Measurements from ENCODE around the gene GRID1. TPM values are rescaled to one million over a fixed set of nuclear protein-coding genes. Genes with fewer than 3 reads are reported as not detected.

Gene GRID1
- total RNA-seq, 4 donors from 2014 or later, result 1.4 to 4.9 (median 2.0) TPM

DNA sequence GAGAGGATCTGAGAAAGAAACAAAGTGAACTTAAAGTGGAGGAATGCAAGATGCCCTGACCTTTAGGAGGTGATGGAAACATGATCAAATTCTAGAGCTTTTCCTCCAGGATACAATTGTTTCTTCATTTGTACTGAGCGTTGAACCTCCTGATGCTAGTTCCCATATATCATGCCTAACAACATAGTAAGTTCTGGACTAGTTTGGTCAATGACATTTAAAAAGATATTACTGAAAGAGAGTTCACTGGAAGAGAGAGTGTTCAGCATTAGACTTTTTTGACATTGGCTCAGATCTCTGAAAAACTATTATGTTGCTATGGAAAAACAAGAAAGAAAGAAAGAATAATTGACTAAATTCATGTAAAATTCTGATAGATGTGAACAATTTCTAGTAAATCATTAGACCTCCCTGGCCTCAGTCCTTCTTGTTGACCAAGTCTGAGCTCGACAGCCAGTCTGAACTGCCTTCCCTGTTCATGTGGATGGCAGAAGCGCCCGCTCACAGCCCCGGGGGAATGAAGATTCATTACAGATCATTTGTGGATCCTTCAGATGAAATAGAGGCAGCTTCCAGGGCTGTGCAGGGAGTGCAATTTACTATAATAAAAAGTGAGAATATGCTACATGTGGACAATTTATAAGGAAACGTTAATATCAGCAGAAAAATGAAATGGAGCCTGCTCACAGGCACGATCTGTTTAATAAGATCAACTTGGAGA, 442.1 kb downstream of the GRID1 start:
- 87% methylated on average over 7 of the region's 7 CpGs for WGBS, 2 donors
- no peak overlapping the region for H3K4me3 ChIP-seq (ENCODE audit: low read depth, poor library complexity, severe bottlenecking)
- no peak for DNase-seq (ENCODE audit: low spot score in 2 of 2)
- intact Hi-C loops (cut with DNase I; ENCODE audit: low total_unique reads), result no loop called here
- no peak for TF ChIP-seq POLR2A (IDR thresholded peaks at IDR 0.05)
- TF ChIP-seq, protein P1, sequence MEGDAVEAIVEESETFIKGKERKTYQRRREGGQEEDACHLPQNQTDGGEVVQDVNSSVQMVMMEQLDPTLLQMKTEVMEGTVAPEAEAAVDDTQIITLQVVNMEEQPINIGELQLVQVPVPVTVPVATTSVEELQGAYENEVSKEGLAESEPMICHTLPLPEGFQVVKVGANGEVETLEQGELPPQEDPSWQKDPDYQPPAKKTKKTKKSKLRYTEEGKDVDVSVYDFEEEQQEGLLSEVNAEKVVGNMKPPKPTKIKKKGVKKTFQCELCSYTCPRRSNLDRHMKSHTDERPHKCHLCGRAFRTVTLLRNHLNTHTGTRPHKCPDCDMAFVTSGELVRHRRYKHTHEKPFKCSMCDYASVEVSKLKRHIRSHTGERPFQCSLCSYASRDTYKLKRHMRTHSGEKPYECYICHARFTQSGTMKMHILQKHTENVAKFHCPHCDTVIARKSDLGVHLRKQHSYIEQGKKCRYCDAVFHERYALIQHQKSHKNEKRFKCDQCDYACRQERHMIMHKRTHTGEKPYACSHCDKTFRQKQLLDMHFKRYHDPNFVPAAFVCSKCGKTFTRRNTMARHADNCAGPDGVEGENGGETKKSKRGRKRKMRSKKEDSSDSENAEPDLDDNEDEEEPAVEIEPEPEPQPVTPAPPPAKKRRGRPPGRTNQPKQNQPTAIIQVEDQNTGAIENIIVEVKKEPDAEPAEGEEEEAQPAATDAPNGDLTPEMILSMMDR (IDR thresholded peaks at IDR 0.05), result no peak

DNA sequence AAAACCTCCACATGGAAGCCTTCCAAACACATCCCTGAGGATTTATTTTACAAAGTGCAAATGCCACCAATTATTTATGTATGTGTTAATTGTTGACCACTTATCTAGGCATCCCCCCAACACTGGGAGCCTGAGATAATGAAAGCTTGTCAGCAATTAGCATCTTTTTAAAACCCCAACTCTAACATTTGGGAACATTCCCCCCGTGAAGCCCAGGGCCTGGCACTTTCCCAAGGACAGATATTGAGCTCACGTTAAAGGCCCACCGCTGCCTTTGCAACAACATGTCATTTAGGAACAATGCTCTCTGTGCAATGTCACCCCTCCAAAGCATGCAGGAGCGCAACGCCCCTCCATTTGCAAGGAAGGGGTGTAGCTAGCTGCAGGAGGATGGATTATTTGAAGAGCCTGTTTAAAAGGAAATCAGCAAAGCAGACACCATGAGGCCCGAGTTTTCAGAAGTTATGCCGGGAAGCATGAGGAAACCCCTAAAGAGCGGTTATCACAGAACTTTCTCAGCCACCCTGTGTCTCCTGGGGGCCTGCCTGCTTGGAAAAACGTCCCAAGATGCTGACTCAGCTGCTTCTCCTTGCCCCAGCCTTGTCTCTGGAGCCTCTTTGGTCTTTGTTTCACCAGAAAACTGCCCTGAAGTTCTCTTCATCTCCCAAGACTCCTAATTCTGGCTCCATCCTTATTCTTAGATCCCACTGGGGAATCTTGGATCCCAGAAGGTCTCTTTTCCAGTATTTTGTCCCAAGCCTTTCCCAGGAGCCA, 444.1 kb downstream of the GRID1 start:
- intact Hi-C loops (cut with DNase I; ENCODE audit: low total_unique reads), result no loop called here
- TF ChIP-seq, protein P1 (IDR thresholded peaks at IDR 0.05), result no peak
- TF ChIP-seq POLR2A (IDR thresholded peaks at IDR 0.05), result no peak
- no peak for DNase-seq (ENCODE audit: low spot score in 2 of 2)
- 66 to 68% methylated on average over 9 of the region's 9 CpGs for WGBS, 2 donors
- H3K4me3 ChIP-seq (ENCODE audit: low read depth, poor library complexity, severe bottlenecking), result no peak overlapping the region

DNA sequence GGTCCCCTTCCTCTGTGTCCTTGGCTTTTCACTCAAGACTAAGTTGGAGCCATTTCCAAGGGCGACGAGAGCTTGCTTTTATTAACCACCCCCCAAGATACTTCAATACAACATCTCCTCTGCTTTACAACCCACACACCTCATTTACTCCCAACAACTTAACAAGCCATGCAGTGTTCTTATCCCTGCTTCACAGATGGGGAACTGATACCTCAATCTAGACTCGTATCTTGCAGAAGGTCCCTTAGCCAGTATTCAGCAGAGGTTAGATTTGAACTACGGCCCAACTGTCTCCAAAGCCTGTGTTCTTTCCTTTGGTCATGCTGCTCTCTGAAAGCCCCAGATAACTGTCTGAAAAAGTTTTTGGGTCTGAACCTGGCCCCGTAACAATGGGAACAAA, 444.8 kb downstream of the GRID1 start:
- 90 to 94% methylated on average over 5 of the region's 5 CpGs for WGBS, 2 donors
- no peak overlapping the region for H3K4me3 ChIP-seq (ENCODE audit: low read depth, poor library complexity, severe bottlenecking)
- no peak for TF ChIP-seq POLR2A (IDR thresholded peaks at IDR 0.05)
- TF ChIP-seq, protein P1 (IDR thresholded peaks at IDR 0.05), result no peak
- DNase-seq (ENCODE audit: low spot score in 2 of 2), result no peak
- intact Hi-C loops (cut with DNase I; ENCODE audit: low total_unique reads), result no loop called here

DNA sequence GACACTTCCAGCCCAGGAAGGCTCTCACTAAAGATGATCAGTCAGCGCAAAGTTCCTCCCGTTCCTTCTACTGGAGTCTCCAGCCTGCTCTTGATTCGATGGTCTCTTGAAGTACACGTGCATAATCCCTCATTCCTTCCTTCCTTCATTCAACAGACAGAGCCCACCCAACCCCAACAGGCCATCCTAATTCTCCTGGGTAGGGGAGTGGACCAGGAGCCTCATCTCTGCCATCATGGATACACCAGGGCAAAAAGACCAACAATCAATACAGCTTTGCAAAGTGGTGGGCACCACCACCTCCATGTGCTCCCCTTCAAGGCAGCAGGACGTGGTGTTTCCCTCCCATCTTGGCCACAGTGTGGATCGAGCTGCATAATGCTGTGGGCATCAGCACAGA, 446.3 kb downstream of the GRID1 start:
- no peak for TF ChIP-seq POLR2A (IDR thresholded peaks at IDR 0.05)
- TF ChIP-seq, protein P1 (IDR thresholded peaks at IDR 0.05), result no peak
- no peak overlapping the region for H3K4me3 ChIP-seq (ENCODE audit: low read depth, poor library complexity, severe bottlenecking)
- intact Hi-C loops (cut with DNase I; ENCODE audit: low total_unique reads), result no loop called here
- DNase-seq (ENCODE audit: low spot score in 2 of 2), result no peak
- WGBS, 2 donors, result 86 to 96% methylated on average over 6 of the region's 6 CpGs

DNA sequence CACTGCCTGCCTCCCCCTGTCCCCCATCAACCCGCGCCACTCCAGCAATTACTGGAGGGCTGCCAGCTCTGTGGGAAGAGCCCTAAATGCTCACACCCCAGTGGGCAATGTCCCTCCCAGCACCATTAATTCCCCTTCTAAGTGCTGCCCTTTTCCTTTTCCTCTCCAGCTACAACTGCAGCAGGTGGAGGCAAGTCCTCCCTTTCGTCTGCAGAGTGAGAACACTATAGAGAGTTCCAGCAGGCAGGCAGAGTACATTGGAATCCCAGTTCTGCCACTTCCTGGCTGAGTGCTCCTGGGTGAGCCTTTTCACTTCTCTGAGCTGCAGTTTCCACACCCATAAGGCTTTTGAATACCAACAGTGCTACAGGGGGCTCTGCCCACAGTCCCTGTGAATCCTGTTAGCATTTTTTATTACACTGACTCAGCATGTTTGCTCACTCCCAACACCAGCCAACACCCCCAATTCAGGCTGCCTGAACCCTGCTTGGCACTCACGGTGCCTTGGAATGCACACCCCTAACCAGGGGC, 447.0 kb downstream of the GRID1 start:
- TF ChIP-seq, protein P1 (IDR thresholded peaks at IDR 0.05), result no peak
- no peak for TF ChIP-seq POLR2A (IDR thresholded peaks at IDR 0.05)
- intact Hi-C loops (cut with DNase I; ENCODE audit: low total_unique reads), result no loop called here
- H3K4me3 ChIP-seq (ENCODE audit: low read depth, poor library complexity, severe bottlenecking), result no peak overlapping the region
- WGBS, 2 donors, result 16 to 21% methylated on average over 4 of the region's 4 CpGs
- DNase-seq (ENCODE audit: low spot score in 2 of 2), result no peak

All from lower leg skin (tissue), 4 donors.